Endodermal cell (in vitro differentiated cells): ENCODE measurements around the gene SLCO2A1. TPM values are rescaled to one million over a fixed set of nuclear protein-coding genes. Genes with fewer than 3 reads are reported as not detected.
A peak's percentile ranks its signal among the peaks of the same experiment; 100 is the strongest.

Source experiments
- DNase-seq: peaks from one replicate; pipeline ENCODE4 v3.0.0-alpha.2; 2017
- H3K27ac ChIP-seq: 2 replicates; pipeline ENCODE4 v1.5.1; 2013; ENCODE audit warnings: mild to moderate bottlenecking, low read depth, low read length, moderate library complexity
- H3K27me3 ChIP-seq: 2 replicates; pipeline ENCODE4 v1.6.1; 2013; ENCODE audit warnings: mild to moderate bottlenecking, low read length, moderate library complexity; ENCODE audit not compliant: insufficient read depth, control insufficient read depth, poor library complexity, severe bottlenecking
- H3K36me3 ChIP-seq: 2 replicates; pipeline ENCODE4 v1.7.0; 2013; ENCODE audit warnings: mild to moderate bottlenecking, low read length, moderate library complexity; ENCODE audit not compliant: control insufficient read depth, insufficient read depth
- H3K4me1 ChIP-seq: one replicate; pipeline ENCODE4 v1.7.0; 2013; ENCODE audit warnings: low read length; ENCODE audit not compliant: control insufficient read depth, insufficient read depth
- H3K4me3 ChIP-seq: 2 replicates; pipeline ENCODE4 v1.5.1; 2013; ENCODE audit warnings: mild to moderate bottlenecking, low read length, moderate library complexity
- H3K9ac ChIP-seq: 2 replicates; pipeline ENCODE4 v1.6.1; 2013; ENCODE audit warnings: mild to moderate bottlenecking, low read length, moderate library complexity; ENCODE audit not compliant: poor library complexity, severe bottlenecking; ENCODE audit errors: extremely low read depth
- H3K9me3 ChIP-seq: 2 replicates; pipeline ENCODE4 v1.6.1; 2013; ENCODE audit warnings: mild to moderate bottlenecking, low read length, moderate library complexity; ENCODE audit not compliant: control insufficient read depth
- H3K27ac Mint-ChIP-seq: 2 replicates; pipeline ENCODE4 v1.8.0; 2020; ENCODE audit warnings: mixed read lengths
- H3K27me3 Mint-ChIP-seq: 2 replicates; pipeline ENCODE4 v1.8.0; 2021; ENCODE audit warnings: mild to moderate bottlenecking, mixed read lengths; ENCODE audit not compliant: insufficient read depth
- H3K36me3 Mint-ChIP-seq: 2 replicates; pipeline ENCODE4 v1.8.0; 2020; ENCODE audit warnings: low read depth, mixed read lengths
- H3K4me1 Mint-ChIP-seq: 2 replicates; pipeline ENCODE4 v1.8.0; 2020; ENCODE audit warnings: mixed read lengths
- H3K4me3 Mint-ChIP-seq: 2 replicates; pipeline ENCODE4 v1.8.0; 2020; ENCODE audit warnings: mild to moderate bottlenecking, moderate library complexity, mixed read lengths
- H3K9me3 Mint-ChIP-seq: 2 replicates; pipeline ENCODE4 v1.8.0; 2020; ENCODE audit warnings: mild to moderate bottlenecking, mixed read lengths
- WGBS, 2 experiments: methylation state at CpG; one replicate each; pipeline versions ENCODE4 v1.1.5 to v1.1.7; 2013; ENCODE audit warnings: missing lambda C conversion rate in 2 of 2, mixed read lengths in 1 of 2; ENCODE audit not compliant: insufficient coverage in 1 of 2, insufficient read length in 1 of 2; 5-methylcytosine and 5-hydroxymethylcytosine counted together
- total RNA-seq, 2 donors: library from RNA; stranded (reverse); fragmentation: NEBNext Ultra II Directional in 1 of 2; extraction: Animal tissue kit (Norgen Biotek cat#: 25700) in 1 of 2; gene quantifications; 2 replicates in 1 of 2; 3 replicates in 1 of 2; pipeline ENCODE4 v1.2.1, GENCODE V29; 2021
- TF ChIP-seq, protein P1 (sequence below): fragments of 200-600 bp; sonication (generic); conservative IDR thresholded peaks from 2 replicates; pipeline ENCODE4 v1.5.0; 2021; ENCODE audit warnings: antibody characterized with exemption, mild to moderate bottlenecking

The SLCO2A1 gene
- total RNA-seq, 2 donors from 2014 or later, result 126 to 134 TPM

DNA sequence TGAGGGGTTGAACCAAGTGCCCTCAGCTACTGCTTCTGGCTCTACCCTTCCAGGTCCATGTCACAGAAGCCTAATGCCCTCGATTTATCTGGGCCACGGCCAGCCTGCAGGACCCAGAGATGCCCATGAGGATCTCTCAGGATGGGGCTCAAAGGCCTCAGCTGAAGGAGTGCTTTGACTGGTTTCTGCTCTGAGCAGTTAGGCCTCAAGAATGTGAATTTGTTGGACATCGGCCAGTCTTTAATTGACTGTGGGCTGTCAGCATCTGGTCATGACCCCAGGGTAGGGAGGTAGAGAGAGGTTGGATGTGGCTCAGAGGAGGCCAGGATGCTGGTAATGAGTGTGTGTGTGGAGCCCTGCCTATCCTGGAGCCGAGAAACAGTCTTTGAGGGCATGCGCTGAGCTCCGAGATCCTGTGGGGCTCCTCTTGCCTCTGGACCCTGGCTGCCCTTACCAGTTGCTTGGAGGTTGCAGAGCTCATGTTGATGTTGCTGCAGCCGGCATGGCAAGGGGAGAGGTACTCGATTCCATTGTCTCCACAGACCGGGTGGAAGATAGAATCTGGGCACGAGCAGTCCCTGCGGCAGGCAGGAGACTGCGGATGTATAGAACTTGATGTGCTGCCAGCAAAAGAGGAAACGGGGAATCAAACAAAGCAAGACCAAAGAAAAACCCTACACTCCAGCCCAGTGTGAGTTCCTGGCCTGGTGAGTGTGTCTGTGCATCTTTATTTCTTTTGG, 84.9 kb downstream of the SLCO2A1 start:
- Histone ChIP-seq H3K36me3 (peaks cover 58% of the 10 kb centered on the region), H3K4me3 (no peak overlapping the region), H3K27me3 (no peaks in the 10 kb centered on the region), H3K27ac (no peak overlapping the region), H3K9me3 (no peaks in the 10 kb centered on the region), H3K9ac (no peak overlapping the region), H3K4me1 (no peaks in the 10 kb centered on the region)
- WGBS, 2 experiments, result 93 to 95% methylated on average over 7 to 13 of the region's 13 CpGs
- TF ChIP-seq, protein P1, sequence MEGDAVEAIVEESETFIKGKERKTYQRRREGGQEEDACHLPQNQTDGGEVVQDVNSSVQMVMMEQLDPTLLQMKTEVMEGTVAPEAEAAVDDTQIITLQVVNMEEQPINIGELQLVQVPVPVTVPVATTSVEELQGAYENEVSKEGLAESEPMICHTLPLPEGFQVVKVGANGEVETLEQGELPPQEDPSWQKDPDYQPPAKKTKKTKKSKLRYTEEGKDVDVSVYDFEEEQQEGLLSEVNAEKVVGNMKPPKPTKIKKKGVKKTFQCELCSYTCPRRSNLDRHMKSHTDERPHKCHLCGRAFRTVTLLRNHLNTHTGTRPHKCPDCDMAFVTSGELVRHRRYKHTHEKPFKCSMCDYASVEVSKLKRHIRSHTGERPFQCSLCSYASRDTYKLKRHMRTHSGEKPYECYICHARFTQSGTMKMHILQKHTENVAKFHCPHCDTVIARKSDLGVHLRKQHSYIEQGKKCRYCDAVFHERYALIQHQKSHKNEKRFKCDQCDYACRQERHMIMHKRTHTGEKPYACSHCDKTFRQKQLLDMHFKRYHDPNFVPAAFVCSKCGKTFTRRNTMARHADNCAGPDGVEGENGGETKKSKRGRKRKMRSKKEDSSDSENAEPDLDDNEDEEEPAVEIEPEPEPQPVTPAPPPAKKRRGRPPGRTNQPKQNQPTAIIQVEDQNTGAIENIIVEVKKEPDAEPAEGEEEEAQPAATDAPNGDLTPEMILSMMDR, result no peak
- Mint-ChIP-seq H3K36me3 (peaks cover 71% of the 10 kb centered on the region), H3K9me3 (no peaks in the 10 kb centered on the region), H3K27me3 (no peaks in the 10 kb centered on the region), H3K4me1 (no peaks in the 10 kb centered on the region), H3K27ac (no peak overlapping the region), H3K4me3 (no peak overlapping the region)
- peak; percentile 37 for DNase-seq

DNA sequence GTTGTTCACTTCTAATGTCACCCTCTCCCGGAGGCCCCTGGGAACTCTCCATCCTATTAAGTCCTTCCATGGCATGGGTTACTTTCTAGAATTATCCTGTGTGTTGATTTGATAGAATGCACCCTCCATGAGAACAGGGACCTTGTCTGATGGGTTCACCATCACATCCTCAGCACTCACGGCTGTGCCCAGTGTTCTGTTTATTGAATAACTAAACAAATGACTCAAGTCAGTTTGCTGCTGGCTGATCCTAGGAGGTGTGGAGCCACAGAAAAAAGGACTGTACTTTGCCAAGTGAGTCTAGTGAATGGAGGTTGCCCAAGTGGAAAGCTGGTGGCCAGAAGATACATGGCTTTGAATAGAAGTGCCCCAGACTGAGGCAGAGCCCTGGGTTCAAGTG, 85.5 kb downstream of the SLCO2A1 start:
- H3K27me3 ChIP-seq, result no peaks in the 10 kb centered on the region
- no peak overlapping the region for H3K4me3 ChIP-seq
- no peaks in the 10 kb centered on the region for H3K9me3 ChIP-seq
- TF ChIP-seq, protein P1, result no peak
- H3K9ac ChIP-seq, result no peak overlapping the region
- H3K36me3 ChIP-seq, result peaks cover 58% of the 10 kb centered on the region
- WGBS, 2 experiments, result 97% methylated on average over 2 of the region's 2 CpGs; no CpG with 5 or more reads in 1 of the 2 experiments
- no peak for DNase-seq
- no peak overlapping the region for H3K27ac Mint-ChIP-seq
- no peak overlapping the region for H3K27ac ChIP-seq
- H3K27me3 Mint-ChIP-seq, result no peaks in the 10 kb centered on the region
- no peaks in the 10 kb centered on the region for H3K9me3 Mint-ChIP-seq
- H3K4me3 Mint-ChIP-seq, result no peak overlapping the region
- no peaks in the 10 kb centered on the region for H3K4me1 ChIP-seq
- peaks cover 71% of the 10 kb centered on the region for H3K36me3 Mint-ChIP-seq
- no peaks in the 10 kb centered on the region for H3K4me1 Mint-ChIP-seq

DNA sequence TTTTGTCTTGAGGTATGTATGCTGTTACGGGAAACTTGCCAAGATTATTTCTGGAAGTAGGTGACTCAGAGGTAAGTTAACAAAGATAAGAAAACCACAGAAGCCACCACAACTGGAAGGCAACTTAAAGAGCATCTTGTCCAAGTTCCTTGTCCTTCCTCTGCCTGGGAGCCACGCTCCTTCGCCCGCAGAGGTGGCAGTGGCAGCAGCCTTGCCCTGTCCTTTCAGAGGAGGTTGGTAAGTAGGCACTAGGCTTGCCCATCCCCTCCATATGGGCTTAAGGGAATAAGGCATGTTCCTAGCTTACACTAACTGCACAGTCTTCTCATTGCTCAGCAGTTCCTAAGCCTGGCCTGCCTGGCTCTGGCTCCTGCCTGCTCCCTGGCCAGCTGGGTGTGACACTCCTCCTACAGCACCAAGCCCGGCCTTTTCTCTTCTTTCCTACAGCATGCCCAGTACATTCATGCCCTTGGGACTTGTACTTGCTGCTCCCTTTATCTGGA, 86.0 kb downstream of the SLCO2A1 start:
- H3K36me3 Mint-ChIP-seq, result peaks cover 71% of the 10 kb centered on the region
- no peaks in the 10 kb centered on the region for H3K27me3 Mint-ChIP-seq
- peak; percentile 29 for DNase-seq
- H3K36me3 ChIP-seq, result peaks cover 58% of the 10 kb centered on the region
- WGBS, 2 experiments, result 94% methylated on average over 5 of the region's 5 CpGs; no CpG with 5 or more reads in 1 of the 2 experiments
- no peaks in the 10 kb centered on the region for H3K4me1 Mint-ChIP-seq
- H3K9ac ChIP-seq, result no peak overlapping the region
- H3K27me3 ChIP-seq, result no peaks in the 10 kb centered on the region
- no peak overlapping the region for H3K4me3 Mint-ChIP-seq
- H3K9me3 Mint-ChIP-seq, result no peaks in the 10 kb centered on the region
- H3K4me1 ChIP-seq, result no peaks in the 10 kb centered on the region
- H3K27ac ChIP-seq, result no peak overlapping the region
- TF ChIP-seq, protein P1, result no peak
- H3K27ac Mint-ChIP-seq, result no peak overlapping the region
- H3K4me3 ChIP-seq, result no peak overlapping the region
- H3K9me3 ChIP-seq, result no peaks in the 10 kb centered on the region
